Fibroblast of lung (primary cell): ENCODE results near the gene GPR55. TPM values are rescaled to one million over a fixed set of nuclear protein-coding genes. Genes with fewer than 3 reads are reported as not detected.

Source experiments
- DNase-seq, 2 donors: peaks; one replicate each; pipeline versions ENCODE4 v3.0.0 to v3.0.0-alpha.2; 2010; ENCODE audit warnings: low read depth in 2 of 2
- H2AFZ ChIP-seq: 2 replicates; pipeline ENCODE4 v1.5.1; 2012; ENCODE audit warnings: low read length, control low read depth, inconsistent platforms
- H3K27ac ChIP-seq: 2 replicates; pipeline ENCODE4 v1.5.1; 2011; ENCODE audit warnings: low read length, control low read depth; ENCODE audit not compliant: insufficient read depth
- H3K27me3 ChIP-seq: 2 replicates; pipeline ENCODE4 v1.5.1; 2011; ENCODE audit warnings: mild to moderate bottlenecking, low read length; ENCODE audit not compliant: control insufficient read depth, insufficient read depth
- H3K36me3 ChIP-seq: 2 replicates; pipeline ENCODE4 v1.5.1; 2011; ENCODE audit warnings: low read length; ENCODE audit not compliant: control insufficient read depth, insufficient read depth
- H3K4me1 ChIP-seq: 2 replicates; pipeline ENCODE4 v1.5.1; 2011; ENCODE audit warnings: low read length; ENCODE audit not compliant: control insufficient read depth, insufficient read depth; ENCODE audit errors: extremely low read depth
- H3K4me2 ChIP-seq: 2 replicates; pipeline ENCODE4 v1.5.1; 2011; ENCODE audit warnings: low read length, control low read depth; ENCODE audit not compliant: insufficient read depth; ENCODE audit errors: extremely low read depth
- H3K4me3 ChIP-seq, 4 experiments: fragments of 200-600 bp in 1 of 4; sonication (generic) in 1 of 4; replicated peaks in 1 of 4; 2 replicates each; pipeline ENCODE4 v1.5.1; 2011 to 2016; ENCODE audit warnings: low read length in 4 of 4, low read depth in 3 of 4, mild to moderate bottlenecking in 3 of 4, control low read depth in 2 of 4, inconsistent platforms in 1 of 4, mixed read lengths in 1 of 4; ENCODE audit not compliant: insufficient read depth in 1 of 4; ENCODE audit errors: control extremely low read depth in 1 of 4
- H3K79me2 ChIP-seq: 2 replicates; pipeline ENCODE4 v1.5.1; 2012; ENCODE audit warnings: mild to moderate bottlenecking, low read length, inconsistent platforms; ENCODE audit not compliant: control insufficient read depth, insufficient read depth
- H3K9ac ChIP-seq: 2 replicates; pipeline ENCODE4 v1.5.1; 2011; ENCODE audit warnings: mild to moderate bottlenecking, low read length, control low read depth; ENCODE audit not compliant: insufficient read depth
- H3K9me3 ChIP-seq: 2 replicates; pipeline ENCODE4 v1.5.1; 2012; ENCODE audit warnings: low read depth, low read length; ENCODE audit not compliant: control insufficient read depth, insufficient read depth
- H4K20me1 ChIP-seq: 2 replicates; pipeline ENCODE4 v1.5.1; 2011; ENCODE audit warnings: low read length; ENCODE audit not compliant: control insufficient read depth, insufficient read depth; ENCODE audit errors: extremely low read depth
- EZH2 ChIP-seq: IDR thresholded peaks from 2 replicates; pipeline ENCODE4 v1.5.1; 2012; ENCODE audit warnings: low read length, control low read depth, mild to moderate bottlenecking; ENCODE audit errors: missing control alignments
- polyA plus RNA-seq, 2 donors: library from polyadenylated mRNA; depleted of rRNA in 1 of 2; stranded (reverse) in 1 of 2; unstranded in 1 of 2; fragments of >200 nt; gene quantifications; 2 replicates each; pipeline ENCODE4 v1.2.1, GENCODE V29; 2011 to 2012; ENCODE audit warnings: missing spikeins in 1 of 2
- total RNA-seq: library from RNA; depleted of rRNA; stranded (reverse); fragments of >200 nt; gene quantifications from 2 replicates; pipeline ENCODE4 v1.2.1, GENCODE V29; 2014
- TF ChIP-seq, protein P1 (sequence below), 2 donors: IDR thresholded peaks in 1 of 2; conservative IDR thresholded peaks in 1 of 2; 1 replicate in 1 of 2; 2 replicates in 1 of 2; pipeline ENCODE4 v1.5.1; 2011 to 2012; ENCODE audit warnings: low read length in 2 of 2, control low read depth in 1 of 2, inconsistent platforms in 1 of 2, low read depth in 1 of 2, mild to moderate bottlenecking in 1 of 2

GPR55 gene
- total and polyA plus RNA-seq, 2 donors (not counting 1 experiment from before 2014, with no cell fraction given): not detected

DNA sequence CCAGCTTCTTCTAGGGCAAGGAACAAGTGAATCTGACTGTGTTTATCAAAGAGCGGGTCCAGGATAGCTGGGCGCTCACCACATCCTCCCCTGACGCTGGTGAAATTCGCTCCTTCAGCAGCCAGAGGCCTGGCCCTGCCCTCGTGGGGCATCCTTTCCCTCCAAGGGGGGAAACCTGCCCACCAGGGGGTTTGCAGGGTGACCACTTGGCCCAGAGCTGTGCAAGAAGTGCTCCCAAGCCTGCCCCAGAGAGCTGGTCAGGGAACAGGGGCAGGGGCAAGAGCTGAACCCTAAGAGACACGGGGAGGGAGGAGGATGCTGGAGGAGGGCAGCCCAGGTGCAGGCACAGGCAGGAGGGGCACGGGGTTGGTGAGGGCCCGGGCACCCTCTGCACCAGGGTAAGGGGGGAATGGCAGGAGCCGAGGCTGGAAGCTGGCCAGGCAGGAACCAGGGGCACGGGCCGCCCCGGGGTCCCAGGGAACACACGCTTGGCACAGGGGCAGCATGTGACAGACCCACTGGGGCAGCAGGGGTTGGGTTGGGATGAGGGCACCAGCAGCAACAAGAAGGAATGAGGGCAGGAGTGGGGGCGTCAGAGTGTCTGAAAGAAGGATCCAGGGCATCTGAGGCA lies 2.8 kb upstream of the GPR55 start:
- Histone ChIP-seq H3K4me3 (no peak overlapping the region), H3K9me3 (no peaks in the 10 kb centered on the region), H3K27ac (no peak overlapping the region), H3K27me3 (no peaks in the 10 kb centered on the region), H3K9ac (no peak overlapping the region), H3K4me2 (no peak overlapping the region), H3K36me3 (no peaks in the 10 kb centered on the region), H3K4me1 (peaks cover 2% of the 10 kb centered on the region), H4K20me1 (no peaks in the 10 kb centered on the region), H2AFZ (no peak overlapping the region), H3K79me2 (no peaks in the 10 kb centered on the region)
- DNase-seq: no peak
- TF ChIP-seq, protein P1, sequence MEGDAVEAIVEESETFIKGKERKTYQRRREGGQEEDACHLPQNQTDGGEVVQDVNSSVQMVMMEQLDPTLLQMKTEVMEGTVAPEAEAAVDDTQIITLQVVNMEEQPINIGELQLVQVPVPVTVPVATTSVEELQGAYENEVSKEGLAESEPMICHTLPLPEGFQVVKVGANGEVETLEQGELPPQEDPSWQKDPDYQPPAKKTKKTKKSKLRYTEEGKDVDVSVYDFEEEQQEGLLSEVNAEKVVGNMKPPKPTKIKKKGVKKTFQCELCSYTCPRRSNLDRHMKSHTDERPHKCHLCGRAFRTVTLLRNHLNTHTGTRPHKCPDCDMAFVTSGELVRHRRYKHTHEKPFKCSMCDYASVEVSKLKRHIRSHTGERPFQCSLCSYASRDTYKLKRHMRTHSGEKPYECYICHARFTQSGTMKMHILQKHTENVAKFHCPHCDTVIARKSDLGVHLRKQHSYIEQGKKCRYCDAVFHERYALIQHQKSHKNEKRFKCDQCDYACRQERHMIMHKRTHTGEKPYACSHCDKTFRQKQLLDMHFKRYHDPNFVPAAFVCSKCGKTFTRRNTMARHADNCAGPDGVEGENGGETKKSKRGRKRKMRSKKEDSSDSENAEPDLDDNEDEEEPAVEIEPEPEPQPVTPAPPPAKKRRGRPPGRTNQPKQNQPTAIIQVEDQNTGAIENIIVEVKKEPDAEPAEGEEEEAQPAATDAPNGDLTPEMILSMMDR (conservative IDR thresholded peaks at IDR 0.05 in 1 of 2, IDR thresholded peaks at IDR 0.05 in 1 of 2; ENCODE audit: low read depth in 1 of 2, low read length in 2 of 2): no peak
- no peak for TF ChIP-seq EZH2

DNA sequence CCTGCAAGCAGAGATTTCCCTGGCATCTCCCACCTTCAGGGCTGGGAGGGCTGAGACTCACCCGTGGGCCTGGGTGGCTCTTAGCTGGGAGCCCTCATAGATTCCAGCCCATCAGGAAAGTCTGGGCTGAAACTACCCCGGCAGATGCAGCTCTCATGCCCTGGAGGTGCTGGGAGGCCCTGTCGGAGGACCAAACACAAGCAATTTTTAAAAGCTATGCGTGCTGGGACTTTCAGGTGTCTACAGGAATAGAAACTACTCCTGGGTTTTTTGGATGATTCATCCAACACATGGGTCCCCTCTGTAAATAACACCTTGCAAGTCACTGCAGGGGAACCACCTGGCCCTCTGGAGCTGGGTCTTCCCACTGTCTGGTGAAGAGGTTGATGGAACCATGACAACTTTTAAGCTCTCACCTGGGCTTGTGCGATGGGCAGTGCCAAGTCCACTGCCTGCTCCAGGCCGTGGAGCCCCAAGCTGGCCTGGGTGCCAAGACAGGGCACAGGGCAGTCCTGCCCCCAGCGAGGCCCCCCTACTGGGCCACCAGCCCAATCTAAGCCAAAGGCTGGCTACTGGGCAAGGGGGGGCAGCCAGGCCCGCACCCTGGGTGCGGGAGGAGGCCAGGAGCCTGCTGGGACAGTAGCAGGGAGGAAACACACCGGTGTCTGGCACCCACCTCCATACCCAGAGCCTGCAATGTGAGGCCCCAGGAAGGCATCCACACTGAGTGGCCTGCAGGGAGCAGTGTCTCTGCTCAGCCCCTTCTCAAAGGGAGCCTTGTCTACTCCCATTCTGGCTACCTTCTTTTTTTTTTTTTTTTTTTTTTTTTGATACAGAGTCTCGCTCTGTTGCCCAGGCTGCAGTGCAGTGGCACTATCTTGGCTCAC lies 1.1 kb upstream of the GPR55 start:
- H3K9ac ChIP-seq: no peak overlapping the region

GRCh38 chr2:230925443-230925878 lies 419 bp upstream of the GPR55 start:
- no peak for TF ChIP-seq EZH2
- TF ChIP-seq, protein P1 (conservative IDR thresholded peaks at IDR 0.05 in 1 of 2, IDR thresholded peaks at IDR 0.05 in 1 of 2; ENCODE audit: low read depth in 1 of 2, low read length in 2 of 2): no peak
- no peaks in the 10 kb centered on the region for H4K20me1 ChIP-seq
- no peaks in the 10 kb centered on the region for H3K9me3 ChIP-seq
- no peaks in the 10 kb centered on the region for H3K36me3 ChIP-seq
- H3K27me3 ChIP-seq: peaks cover 9% of the 10 kb centered on the region
- H3K4me3 ChIP-seq: no peak overlapping the region
- H3K79me2 ChIP-seq: no peaks in the 10 kb centered on the region
- no peak overlapping the region for H3K9ac ChIP-seq
- no peaks in the 10 kb centered on the region for H3K4me1 ChIP-seq
- H3K4me2 ChIP-seq: no peak overlapping the region
- no peak overlapping the region for H3K27ac ChIP-seq
- no peak overlapping the region for H2AFZ ChIP-seq
- no peak for DNase-seq

More for the DNA sequence above, 1.1 kb upstream of the GPR55 start:
- Histone ChIP-seq H3K79me2 (no peaks in the 10 kb centered on the region), H2AFZ (no peak overlapping the region), H3K4me3 (no peak overlapping the region), H3K9me3 (no peaks in the 10 kb centered on the region), H3K4me1 (no peaks in the 10 kb centered on the region), H4K20me1 (no peaks in the 10 kb centered on the region), H3K27me3 (peaks cover 7% of the 10 kb centered on the region), H3K27ac (no peak overlapping the region), H3K36me3 (no peaks in the 10 kb centered on the region), H3K4me2 (no peak overlapping the region)
- DNase-seq: no peak
- TF ChIP-seq EZH2: no peak
- TF ChIP-seq, protein P1 (conservative IDR thresholded peaks at IDR 0.05 in 1 of 2, IDR thresholded peaks at IDR 0.05 in 1 of 2; ENCODE audit: low read depth in 1 of 2, low read length in 2 of 2): no peak
